GM12878 (cell line): Measurements from ENCODE around the gene IMPACT. TPM values are rescaled to one million over a fixed set of nuclear protein-coding genes. Genes with fewer than 3 reads are reported as not detected.

ENCODE experiments used
- ATAC-seq: fragments of 200-7000 bp; cut with Tn5 transposase; 3 replicates; pipeline ENCODE4 v1.9.1; 2020; ENCODE audit warnings: mild to moderate bottlenecking, moderate library complexity
- BruUV-seq: library from RNA; stranded (reverse); fragments of 400-500 nt; replicated peaks from 2 replicates; lab custom pipeline; 2021; lab: Mats Ljungman, UMichigan
- CTCF ChIA-PET: fragments of 300-600 bp; sonication (Branson Sonifier 250); formaldehyde crosslinking; extraction: SDS; loops from one replicate; lab custom pipeline; 2021; ENCODE audit warnings: inconsistent platforms; lab: Yijun Ruan, JAX
- POLR2A ChIA-PET: fragments of 350-600 bp; formaldehyde crosslinking; extraction: SDS; loops from one replicate; lab custom pipeline; 2021; ENCODE audit warnings: inconsistent platforms; lab: Charles Lee
- RAD21 ChIA-PET: fragments of 300-600 bp; sonication (Branson Sonifier 250); formaldehyde crosslinking; loops from one replicate; lab custom pipeline; 2023; ENCODE audit warnings: antibody characterized with exemption; ENCODE audit not compliant: unreplicated experiment; lab: Charles Lee
- SMC1A ChIA-PET: fragments of 300-600 bp; sonication (Branson Sonifier 250); formaldehyde crosslinking; loops from one replicate; lab custom pipeline; 2023; ENCODE audit not compliant: unreplicated experiment, uncharacterized antibody; lab: Charles Lee
- DNase-seq: peaks from one replicate; pipeline ENCODE4 v3.0.0-alpha.2; 2011; ENCODE audit warnings: low read depth, low spot score
- FAIRE-seq: peaks from 3 replicates; lab custom pipeline; 2011; peaks lifted over from hg19 to GRCh38; lab: Jason Lieb, UNC
- H2AFZ ChIP-seq: 2 replicates; pipeline ENCODE4 v1.6.0; 2011; ENCODE audit warnings: low read depth, low read length, control low read depth; ENCODE audit not compliant: control insufficient read depth
- H3K27ac ChIP-seq: 2 replicates; pipeline ENCODE4 v1.5.1; 2011; ENCODE audit warnings: control low read depth; ENCODE audit not compliant: control insufficient read depth, insufficient read depth
- H3K27me3 ChIP-seq, 2 experiments: replicated peaks in 1 of 2; 2 replicates each; pipeline versions ENCODE4 v1.6.0 to v1.6.1; 2011; ENCODE audit warnings: low read length in 1 of 2; ENCODE audit not compliant: control insufficient read depth in 2 of 2, insufficient read depth in 2 of 2
- H3K36me3 ChIP-seq, 2 experiments: 2 replicates each; pipeline ENCODE4 v1.5.1; 2011; ENCODE audit warnings: low read length in 1 of 2; ENCODE audit not compliant: control insufficient read depth in 2 of 2, insufficient read depth in 2 of 2
- H3K4me1 ChIP-seq: 2 replicates; pipeline ENCODE4 v1.6.1; 2011; ENCODE audit warnings: mild to moderate bottlenecking, low read length, moderate library complexity, mixed read lengths; ENCODE audit not compliant: control insufficient read depth, insufficient read depth
- H3K4me2 ChIP-seq: 2 replicates; pipeline ENCODE4 v1.6.0; 2011; ENCODE audit warnings: control low read depth; ENCODE audit not compliant: control insufficient read depth, insufficient read depth
- H3K4me3 ChIP-seq: fragments of 200-600 bp; sonication (generic); 2 replicates; pipeline ENCODE4 v1.5.1; 2016
- H3K79me2 ChIP-seq: 2 replicates; pipeline ENCODE4 v1.6.0; 2011; ENCODE audit warnings: low read length; ENCODE audit not compliant: control insufficient read depth, insufficient read depth
- H3K9ac ChIP-seq: 2 replicates; pipeline ENCODE4 v1.8.0; 2011; ENCODE audit warnings: low read length, control low read depth, mixed read lengths; ENCODE audit not compliant: control insufficient read depth, insufficient read depth
- H3K9me3 ChIP-seq: replicated peaks from 3 replicates; pipeline ENCODE4 v1.5.1; 2011; ENCODE audit warnings: mild to moderate bottlenecking, low read length; ENCODE audit not compliant: control insufficient read depth, insufficient read depth
- H4K20me1 ChIP-seq: 2 replicates; pipeline ENCODE4 v1.6.0; 2011; ENCODE audit not compliant: control insufficient read depth, insufficient read depth
- EP300 ChIP-seq, 2 experiments: fragments of 150-350 bp in 1 of 2; IDR thresholded peaks; 2 replicates each; pipeline ENCODE4 v1.6.1; 2011 to 2012; ENCODE audit warnings: low read depth in 2 of 2, low read length in 2 of 2, borderline replicate concordance in 1 of 2, improper control_type of control experiment in 1 of 2, inconsistent platforms in 1 of 2; ENCODE audit not compliant: control insufficient read depth in 1 of 2
- JUND ChIP-seq: IDR thresholded peaks from 2 replicates; pipeline ENCODE4 v1.6.1; 2012; ENCODE audit warnings: low read depth, mild to moderate bottlenecking, low read length, improper control_type of control experiment, moderate library complexity
- MEF2B ChIP-seq: fragments of 450-650 bp; IDR thresholded peaks from 2 replicates; pipeline ENCODE4 v1.6.1; 2018; ENCODE audit warnings: mild to moderate bottlenecking, moderate library complexity; ENCODE audit not compliant: partially characterized antibody, poor library complexity, severe bottlenecking
- MTA3 ChIP-seq: IDR thresholded peaks from 2 replicates; pipeline ENCODE4 v1.6.1; 2012; ENCODE audit warnings: low read length, inconsistent platforms, borderline replicate concordance
- MYB ChIP-seq: fragments of 150-350 bp; IDR thresholded peaks from 2 replicates; pipeline ENCODE4 v1.6.1; 2014; ENCODE audit warnings: mild to moderate bottlenecking, low read depth, low read length, borderline replicate concordance
- NRF1 ChIP-seq: conservative IDR thresholded peaks from 2 replicates; pipeline ENCODE4 v1.6.1; 2011; ENCODE audit warnings: mild to moderate bottlenecking, low read depth, low read length, improper control_type of control experiment
- RAD21 ChIP-seq: IDR thresholded peaks from 2 replicates; pipeline ENCODE4 v1.6.1; 2011; ENCODE audit warnings: mild to moderate bottlenecking, low read depth, low read length, moderate library complexity; ENCODE audit not compliant: insufficient read depth
- RAD51 ChIP-seq: fragments of 450-650 bp; IDR thresholded peaks from 2 replicates; pipeline ENCODE4 v1.6.1; 2016; ENCODE audit warnings: moderate library complexity, mild to moderate bottlenecking, inconsistent platforms
- RELA ChIP-seq: fragments of 450-650 bp; IDR thresholded peaks from 2 replicates; pipeline ENCODE4 v1.8.0; 2014; ENCODE audit warnings: borderline replicate concordance; ENCODE audit not compliant: partially characterized antibody
- RUNX3 ChIP-seq: IDR thresholded peaks from 2 replicates; pipeline ENCODE4 v1.6.1; 2012; ENCODE audit warnings: low read length, inconsistent platforms
- SIX5 ChIP-seq: IDR thresholded peaks from 2 replicates; pipeline ENCODE4 v1.6.1; 2011; ENCODE audit warnings: mild to moderate bottlenecking, low read depth, low read length, moderate library complexity; ENCODE audit not compliant: severe bottlenecking
- SREBF1 ChIP-seq: IDR thresholded peaks from 2 replicates; pipeline ENCODE4 v1.6.1; 2012; ENCODE audit warnings: mild to moderate bottlenecking, low read length
- STAT3 ChIP-seq: IDR thresholded peaks from 2 replicates; pipeline ENCODE4 v1.6.1; 2011; ENCODE audit warnings: low read depth, low read length, improper control_type of control experiment
- SUZ12 ChIP-seq: fragments of 200-600 bp; sonication (generic); IDR thresholded peaks from one replicate; pipeline ENCODE4 v1.6.1; 2018; ENCODE audit warnings: antibody characterized with exemption, mild to moderate bottlenecking; ENCODE audit not compliant: unreplicated experiment
- TCF3 ChIP-seq: IDR thresholded peaks from 2 replicates; pipeline ENCODE4 v1.6.1; 2012; ENCODE audit warnings: low read depth, mild to moderate bottlenecking, low read length, borderline replicate concordance; ENCODE audit not compliant: insufficient read depth
- YY1 ChIP-seq: IDR thresholded peaks from 2 replicates; pipeline ENCODE4 v1.6.1; 2011; ENCODE audit warnings: low read depth, mild to moderate bottlenecking, low read length
- ZNF24 ChIP-seq: fragments of 450-650 bp; IDR thresholded peaks from 2 replicates; pipeline ENCODE4 v1.6.1; 2017; ENCODE audit warnings: antibody characterized with exemption, mild to moderate bottlenecking
- WGBS: methylation state at CpG from one replicate; pipeline ENCODE4 v1.1.6; 2016; ENCODE audit warnings: low lambda C conversion rate; ENCODE audit not compliant: insufficient replicate concordance, insufficient coverage; ENCODE audit errors: missing lambda C conversion rate; 5-methylcytosine and 5-hydroxymethylcytosine counted together
- in situ Hi-C: fragments of 300-500 bp; cut with MboI; formaldehyde crosslinking; loops from 9 replicates; pipeline ENCODE4 v1.14.3; 2018; ENCODE audit warnings: mixed read lengths
- intact Hi-C: fragments of 100-400 bp; cut with micrococcal nuclease; formaldehyde crosslinking; loops from one replicate; pipeline ENCODE4 v1.14.2; 2022; ENCODE audit not compliant: unreplicated experiment
- polyA plus RNA-seq, 11 experiments: library from polyadenylated mRNA; depleted of rRNA in 4 of 11; unstranded in 6 of 11; stranded (reverse) in 5 of 11; fragments of >200 nt; fragmentation: Nextera tagmentation in 4 of 11; fragmentation: Illumina TruSeq in 1 of 11; extraction: Ambion mirVana in 4 of 11; extraction: Trizol in 1 of 11; gene quantifications; 1 replicate in 1 of 11; 2 replicates in 10 of 11; pipeline versions ENCODE4 v1.2.1 to v1.2.3, GENCODE V29; 2011 to 2016; ENCODE audit warnings: inconsistent platforms in 2 of 11, missing spikeins in 2 of 11, low read depth in 1 of 11
- total RNA-seq, 4 experiments: library from RNA; depleted of rRNA in 3 of 4; stranded (reverse); fragments of >200 nt in 3 of 4; fragmentation: Illumina TruSeq in 1 of 4; extraction: Trizol in 1 of 4; gene quantifications; 2 replicates each; pipeline versions ENCODE4 v1.2.1 to v1.2.3, GENCODE V29; 2013 to 2021
- TF ChIP-seq, protein P1 (sequence below): IDR thresholded peaks from 2 replicates; pipeline ENCODE4 v1.6.1; 2011; ENCODE audit warnings: borderline replicate concordance, low read depth, mild to moderate bottlenecking, moderate library complexity, low read length; ENCODE audit not compliant: insufficient read depth, poor library complexity, severe bottlenecking
- TF ChIP-seq, protein P2 (sequence below): fragments of 450-650 bp; IDR thresholded peaks from 2 replicates; pipeline ENCODE4 v1.6.1; 2017; ENCODE audit warnings: mild to moderate bottlenecking, moderate library complexity

IMPACT gene
- total and polyA plus RNA-seq, 10 of the 15 experiments (the other 5 are each of a cell fraction or from before 2014, with no cell fraction given): 0.10 to 0.84 (median 0.53) TPM

DNA sequence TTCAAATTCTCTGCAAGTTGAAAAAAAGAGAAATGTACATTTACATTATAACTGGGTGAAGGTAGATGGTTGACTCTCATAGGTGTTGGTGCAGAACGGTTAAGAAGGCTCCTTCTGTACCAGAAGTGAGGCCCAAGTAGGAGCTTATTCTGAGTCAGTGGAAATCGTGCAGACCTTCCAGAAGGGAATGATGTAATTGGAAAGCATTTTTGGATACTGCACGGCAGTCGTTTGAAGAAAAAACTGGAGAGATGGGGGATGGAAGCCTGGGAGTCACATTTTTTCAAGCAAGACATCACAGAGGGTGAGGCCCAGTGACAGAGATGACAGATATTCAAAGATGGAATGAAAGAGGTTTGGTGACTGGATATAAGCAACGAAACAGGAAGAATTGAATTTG, 73.3 kb downstream of the IMPACT start:
- ChIA-PET SMC1A (no interaction called here), RAD21 (no interaction called here), CTCF (interaction anchor here (1.6 kb wide), 1 partner anchor 11 kb away, joined by 7 read pairs; no protein-coding TSS in a partner anchor), POLR2A (no interaction called here)
- Histone ChIP-seq H3K4me3 (no peak overlapping the region), H3K4me1 (no peaks in the 10 kb centered on the region), H4K20me1 (no peaks in the 10 kb centered on the region), H3K9ac (no peak overlapping the region), H3K79me2 (no peaks in the 10 kb centered on the region), H3K27me3 (no peaks in the 10 kb centered on the region; a peak in 1 of 4 replicates), H3K4me2 (no peak overlapping the region), H3K36me3 (no peaks in the 10 kb centered on the region), H3K27ac (no peak overlapping the region), H2AFZ (no peak overlapping the region), H3K9me3 (no peaks in the 10 kb centered on the region)
- no peak for DNase-seq
- FAIRE-seq: no peak
- intact Hi-C loops (no loop called here), in situ Hi-C loops (no loop called here)
- TF ChIP-seq SUZ12 (no peak), RAD51 (no peak), YY1 (no peak), EP300 (IDR thresholded peaks at IDR 0.05; ENCODE audit: borderline replicate concordance in 1 of 2, control insufficient read depth in 1 of 2, low read depth in 2 of 2, low read length in 2 of 2) (no peak), RUNX3 (no peak), JUND (no peak), SIX5 (no peak), RELA (no peak), ZNF24 (no peak), RAD21 (no peak), SREBF1 (no peak), STAT3 (no peak), MYB (no peak), MEF2B (no peak), MTA3 (no peak), TCF3 (no peak), NRF1 (no peak)
- TF ChIP-seq, protein P1, sequence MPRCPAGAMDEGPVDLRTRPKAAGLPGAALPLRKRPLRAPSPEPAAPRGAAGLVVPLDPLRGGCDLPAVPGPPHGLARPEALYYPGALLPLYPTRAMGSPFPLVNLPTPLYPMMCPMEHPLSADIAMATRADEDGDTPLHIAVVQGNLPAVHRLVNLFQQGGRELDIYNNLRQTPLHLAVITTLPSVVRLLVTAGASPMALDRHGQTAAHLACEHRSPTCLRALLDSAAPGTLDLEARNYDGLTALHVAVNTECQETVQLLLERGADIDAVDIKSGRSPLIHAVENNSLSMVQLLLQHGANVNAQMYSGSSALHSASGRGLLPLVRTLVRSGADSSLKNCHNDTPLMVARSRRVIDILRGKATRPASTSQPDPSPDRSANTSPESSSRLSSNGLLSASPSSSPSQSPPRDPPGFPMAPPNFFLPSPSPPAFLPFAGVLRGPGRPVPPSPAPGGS: no peak
- TF ChIP-seq, protein P2, sequence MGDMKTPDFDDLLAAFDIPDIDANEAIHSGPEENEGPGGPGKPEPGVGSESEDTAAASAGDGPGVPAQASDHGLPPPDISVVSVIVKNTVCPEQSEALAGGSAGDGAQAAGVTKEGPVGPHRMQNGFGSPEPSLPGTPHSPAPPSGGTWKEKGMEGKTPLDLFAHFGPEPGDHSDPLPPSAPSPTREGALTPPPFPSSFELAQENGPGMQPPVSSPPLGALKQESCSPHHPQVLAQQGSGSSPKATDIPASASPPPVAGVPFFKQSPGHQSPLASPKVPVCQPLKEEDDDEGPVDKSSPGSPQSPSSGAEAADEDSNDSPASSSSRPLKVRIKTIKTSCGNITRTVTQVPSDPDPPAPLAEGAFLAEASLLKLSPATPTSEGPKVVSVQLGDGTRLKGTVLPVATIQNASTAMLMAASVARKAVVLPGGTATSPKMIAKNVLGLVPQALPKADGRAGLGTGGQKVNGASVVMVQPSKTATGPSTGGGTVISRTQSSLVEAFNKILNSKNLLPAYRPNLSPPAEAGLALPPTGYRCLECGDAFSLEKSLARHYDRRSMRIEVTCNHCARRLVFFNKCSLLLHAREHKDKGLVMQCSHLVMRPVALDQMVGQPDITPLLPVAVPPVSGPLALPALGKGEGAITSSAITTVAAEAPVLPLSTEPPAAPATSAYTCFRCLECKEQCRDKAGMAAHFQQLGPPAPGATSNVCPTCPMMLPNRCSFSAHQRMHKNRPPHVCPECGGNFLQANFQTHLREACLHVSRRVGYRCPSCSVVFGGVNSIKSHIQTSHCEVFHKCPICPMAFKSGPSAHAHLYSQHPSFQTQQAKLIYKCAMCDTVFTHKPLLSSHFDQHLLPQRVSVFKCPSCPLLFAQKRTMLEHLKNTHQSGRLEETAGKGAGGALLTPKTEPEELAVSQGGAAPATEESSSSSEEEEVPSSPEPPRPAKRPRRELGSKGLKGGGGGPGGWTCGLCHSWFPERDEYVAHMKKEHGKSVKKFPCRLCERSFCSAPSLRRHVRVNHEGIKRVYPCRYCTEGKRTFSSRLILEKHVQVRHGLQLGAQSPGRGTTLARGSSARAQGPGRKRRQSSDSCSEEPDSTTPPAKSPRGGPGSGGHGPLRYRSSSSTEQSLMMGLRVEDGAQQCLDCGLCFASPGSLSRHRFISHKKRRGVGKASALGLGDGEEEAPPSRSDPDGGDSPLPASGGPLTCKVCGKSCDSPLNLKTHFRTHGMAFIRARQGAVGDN: no peak
- BruUV-seq: no TSS peak
- 28% methylated on average over 5 of the region's 5 CpGs for WGBS
- ATAC-seq: no peak
